ENCODE results near the gene XPA. TPM values are rescaled to one million over a fixed set of nuclear protein-coding genes. Genes with fewer than 3 reads are reported as not detected.

XPA gene
- total and polyA plus RNA-seq, 10 of the 15 experiments (the other 5 are each of a cell fraction or from before 2014, with no cell fraction given), result 6.2 to 19.9 (median 12.3) TPM

GRCh38 chr9:97666907-97667686 lies 30.0 kb downstream of the XPA start (continued):
- TF ChIP-seq, protein P1, sequence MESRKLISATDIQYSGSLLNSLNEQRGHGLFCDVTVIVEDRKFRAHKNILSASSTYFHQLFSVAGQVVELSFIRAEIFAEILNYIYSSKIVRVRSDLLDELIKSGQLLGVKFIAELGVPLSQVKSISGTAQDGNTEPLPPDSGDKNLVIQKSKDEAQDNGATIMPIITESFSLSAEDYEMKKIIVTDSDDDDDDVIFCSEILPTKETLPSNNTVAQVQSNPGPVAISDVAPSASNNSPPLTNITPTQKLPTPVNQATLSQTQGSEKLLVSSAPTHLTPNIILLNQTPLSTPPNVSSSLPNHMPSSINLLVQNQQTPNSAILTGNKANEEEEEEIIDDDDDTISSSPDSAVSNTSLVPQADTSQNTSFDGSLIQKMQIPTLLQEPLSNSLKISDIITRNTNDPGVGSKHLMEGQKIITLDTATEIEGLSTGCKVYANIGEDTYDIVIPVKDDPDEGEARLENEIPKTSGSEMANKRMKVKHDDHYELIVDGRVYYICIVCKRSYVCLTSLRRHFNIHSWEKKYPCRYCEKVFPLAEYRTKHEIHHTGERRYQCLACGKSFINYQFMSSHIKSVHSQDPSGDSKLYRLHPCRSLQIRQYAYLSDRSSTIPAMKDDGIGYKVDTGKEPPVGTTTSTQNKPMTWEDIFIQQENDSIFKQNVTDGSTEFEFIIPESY (IDR thresholded peaks at IDR 0.05), result no peak
- no peak for TF ChIP-seq HDAC2 (IDR thresholded peaks at IDR 0.05)
- TF ChIP-seq, protein P2, sequence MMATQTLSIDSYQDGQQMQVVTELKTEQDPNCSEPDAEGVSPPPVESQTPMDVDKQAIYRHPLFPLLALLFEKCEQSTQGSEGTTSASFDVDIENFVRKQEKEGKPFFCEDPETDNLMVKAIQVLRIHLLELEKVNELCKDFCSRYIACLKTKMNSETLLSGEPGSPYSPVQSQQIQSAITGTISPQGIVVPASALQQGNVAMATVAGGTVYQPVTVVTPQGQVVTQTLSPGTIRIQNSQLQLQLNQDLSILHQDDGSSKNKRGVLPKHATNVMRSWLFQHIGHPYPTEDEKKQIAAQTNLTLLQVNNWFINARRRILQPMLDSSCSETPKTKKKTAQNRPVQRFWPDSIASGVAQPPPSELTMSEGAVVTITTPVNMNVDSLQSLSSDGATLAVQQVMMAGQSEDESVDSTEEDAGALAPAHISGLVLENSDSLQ (IDR thresholded peaks at IDR 0.05), result no peak
- TF ChIP-seq, protein P3, sequence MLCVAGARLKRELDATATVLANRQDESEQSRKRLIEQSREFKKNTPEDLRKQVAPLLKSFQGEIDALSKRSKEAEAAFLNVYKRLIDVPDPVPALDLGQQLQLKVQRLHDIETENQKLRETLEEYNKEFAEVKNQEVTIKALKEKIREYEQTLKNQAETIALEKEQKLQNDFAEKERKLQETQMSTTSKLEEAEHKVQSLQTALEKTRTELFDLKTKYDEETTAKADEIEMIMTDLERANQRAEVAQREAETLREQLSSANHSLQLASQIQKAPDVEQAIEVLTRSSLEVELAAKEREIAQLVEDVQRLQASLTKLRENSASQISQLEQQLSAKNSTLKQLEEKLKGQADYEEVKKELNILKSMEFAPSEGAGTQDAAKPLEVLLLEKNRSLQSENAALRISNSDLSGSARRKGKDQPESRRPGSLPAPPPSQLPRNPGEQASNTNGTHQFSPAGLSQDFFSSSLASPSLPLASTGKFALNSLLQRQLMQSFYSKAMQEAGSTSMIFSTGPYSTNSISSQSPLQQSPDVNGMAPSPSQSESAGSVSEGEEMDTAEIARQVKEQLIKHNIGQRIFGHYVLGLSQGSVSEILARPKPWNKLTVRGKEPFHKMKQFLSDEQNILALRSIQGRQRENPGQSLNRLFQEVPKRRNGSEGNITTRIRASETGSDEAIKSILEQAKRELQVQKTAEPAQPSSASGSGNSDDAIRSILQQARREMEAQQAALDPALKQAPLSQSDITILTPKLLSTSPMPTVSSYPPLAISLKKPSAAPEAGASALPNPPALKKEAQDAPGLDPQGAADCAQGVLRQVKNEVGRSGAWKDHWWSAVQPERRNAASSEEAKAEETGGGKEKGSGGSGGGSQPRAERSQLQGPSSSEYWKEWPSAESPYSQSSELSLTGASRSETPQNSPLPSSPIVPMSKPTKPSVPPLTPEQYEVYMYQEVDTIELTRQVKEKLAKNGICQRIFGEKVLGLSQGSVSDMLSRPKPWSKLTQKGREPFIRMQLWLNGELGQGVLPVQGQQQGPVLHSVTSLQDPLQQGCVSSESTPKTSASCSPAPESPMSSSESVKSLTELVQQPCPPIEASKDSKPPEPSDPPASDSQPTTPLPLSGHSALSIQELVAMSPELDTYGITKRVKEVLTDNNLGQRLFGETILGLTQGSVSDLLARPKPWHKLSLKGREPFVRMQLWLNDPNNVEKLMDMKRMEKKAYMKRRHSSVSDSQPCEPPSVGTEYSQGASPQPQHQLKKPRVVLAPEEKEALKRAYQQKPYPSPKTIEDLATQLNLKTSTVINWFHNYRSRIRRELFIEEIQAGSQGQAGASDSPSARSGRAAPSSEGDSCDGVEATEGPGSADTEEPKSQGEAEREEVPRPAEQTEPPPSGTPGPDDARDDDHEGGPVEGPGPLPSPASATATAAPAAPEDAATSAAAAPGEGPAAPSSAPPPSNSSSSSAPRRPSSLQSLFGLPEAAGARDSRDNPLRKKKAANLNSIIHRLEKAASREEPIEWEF (IDR thresholded peaks at IDR 0.05; ENCODE audit: insufficient replicate concordance, low read depth, low read length), result no peak
- TF ChIP-seq MXI1 (IDR thresholded peaks at IDR 0.05; ENCODE audit: low read depth, low read length), result no peak
- TF ChIP-seq LARP7 (IDR thresholded peaks at IDR 0.05), result no peak
- no peak for TF ChIP-seq TARDBP (IDR thresholded peaks at IDR 0.05; ENCODE audit: borderline replicate concordance)
- TF ChIP-seq CTCF (IDR thresholded peaks at IDR 0.05 in 2 of 3, conservative IDR thresholded peaks at IDR 0.05 in 1 of 3; ENCODE audit: control insufficient read depth in 2 of 3, extremely low read depth in 1 of 3, insufficient read depth in 1 of 3, low read depth in 3 of 3, low read length in 3 of 3), result no peak
- no peak for TF ChIP-seq CHD4 (IDR thresholded peaks at IDR 0.05)
- no peak for TF ChIP-seq SP1 (IDR thresholded peaks at IDR 0.05; ENCODE audit: low read depth, low read length)
- TF ChIP-seq, protein P4, sequence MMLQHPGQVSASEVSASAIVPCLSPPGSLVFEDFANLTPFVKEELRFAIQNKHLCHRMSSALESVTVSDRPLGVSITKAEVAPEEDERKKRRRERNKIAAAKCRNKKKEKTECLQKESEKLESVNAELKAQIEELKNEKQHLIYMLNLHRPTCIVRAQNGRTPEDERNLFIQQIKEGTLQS (IDR thresholded peaks at IDR 0.05; ENCODE audit: borderline replicate concordance, extremely low read depth, low read depth, low read length), result no peak

Data from GM12878 (cell line).